GM13977 (cell line): Measurements from ENCODE around the gene BTC.
A peak's percentile ranks its signal among the peaks of the same experiment; 100 is the strongest.
"Not testable (repeated sequence)": the region's sequence is repeated elsewhere in the genome, so short reads cannot be mapped to it uniquely, and the experiment has no call there.

ENCODE experiments used
- DNase-seq: peaks from one replicate; pipeline ENCODE4 v3.0.0; 2012; ENCODE audit warnings: low spot score
- in situ Hi-C: fragments of 300-500 bp; cut with MboI; formaldehyde crosslinking; loops from one replicate; pipeline ENCODE4 v1.12.0; 2022; ENCODE audit warnings: low sequenced_read_pairs, low pct_unique_long_range_greater_than_20kb, mixed read lengths, inconsistent platforms; ENCODE audit not compliant: unreplicated experiment
- TF ChIP-seq, protein P1 (sequence below): IDR thresholded peaks from 2 replicates; pipeline ENCODE4 v1.5.1; 2012; ENCODE audit warnings: mild to moderate bottlenecking, control low read depth; ENCODE audit not compliant: insufficient read depth; ENCODE audit errors: extremely low read depth, missing control alignments

Gene BTC

DNA sequence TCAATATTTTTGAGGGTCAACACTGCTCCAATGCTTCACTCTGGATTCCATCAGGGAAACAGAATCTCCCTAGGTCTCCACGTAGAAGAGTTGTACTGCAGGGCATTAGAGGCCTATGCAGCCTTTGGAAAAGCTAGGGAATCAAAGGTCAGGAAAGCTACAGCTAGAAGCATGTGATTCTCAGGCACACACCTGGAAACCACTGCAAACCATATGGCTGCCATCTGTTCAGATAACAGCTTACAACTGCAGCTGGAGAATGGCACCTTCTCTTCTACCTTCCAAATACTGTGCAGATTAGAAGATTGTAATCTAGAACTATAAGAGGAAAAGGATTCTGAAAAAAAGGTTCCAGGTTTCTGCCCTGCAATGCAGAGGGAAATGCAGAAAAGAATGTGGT lies 60.6 kb downstream of the BTC start:
- in situ Hi-C loops = no loop called here
- TF ChIP-seq, protein P1, sequence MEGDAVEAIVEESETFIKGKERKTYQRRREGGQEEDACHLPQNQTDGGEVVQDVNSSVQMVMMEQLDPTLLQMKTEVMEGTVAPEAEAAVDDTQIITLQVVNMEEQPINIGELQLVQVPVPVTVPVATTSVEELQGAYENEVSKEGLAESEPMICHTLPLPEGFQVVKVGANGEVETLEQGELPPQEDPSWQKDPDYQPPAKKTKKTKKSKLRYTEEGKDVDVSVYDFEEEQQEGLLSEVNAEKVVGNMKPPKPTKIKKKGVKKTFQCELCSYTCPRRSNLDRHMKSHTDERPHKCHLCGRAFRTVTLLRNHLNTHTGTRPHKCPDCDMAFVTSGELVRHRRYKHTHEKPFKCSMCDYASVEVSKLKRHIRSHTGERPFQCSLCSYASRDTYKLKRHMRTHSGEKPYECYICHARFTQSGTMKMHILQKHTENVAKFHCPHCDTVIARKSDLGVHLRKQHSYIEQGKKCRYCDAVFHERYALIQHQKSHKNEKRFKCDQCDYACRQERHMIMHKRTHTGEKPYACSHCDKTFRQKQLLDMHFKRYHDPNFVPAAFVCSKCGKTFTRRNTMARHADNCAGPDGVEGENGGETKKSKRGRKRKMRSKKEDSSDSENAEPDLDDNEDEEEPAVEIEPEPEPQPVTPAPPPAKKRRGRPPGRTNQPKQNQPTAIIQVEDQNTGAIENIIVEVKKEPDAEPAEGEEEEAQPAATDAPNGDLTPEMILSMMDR = no peak
- no peak for DNase-seq

DNA sequence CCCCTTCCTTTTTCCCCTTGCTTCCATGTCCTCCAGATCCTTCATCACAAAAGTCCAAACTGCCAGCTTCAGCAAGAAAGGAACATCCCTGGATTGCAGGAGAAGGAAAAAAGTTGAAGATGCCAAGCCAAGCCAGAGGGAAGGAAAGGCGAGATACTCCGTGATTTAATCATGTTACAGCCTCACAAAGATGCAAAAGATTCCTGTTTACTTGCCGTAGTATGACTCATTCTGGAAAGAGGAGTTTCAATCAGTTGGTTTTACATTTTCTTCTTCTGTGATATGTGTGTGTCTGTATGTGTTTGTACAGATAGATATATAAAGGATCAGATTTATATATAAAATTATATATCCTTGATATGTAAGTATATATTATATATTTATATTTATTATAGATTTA lies 69.3 kb downstream of the BTC start:
- TF ChIP-seq, protein P1 = no peak

DNA sequence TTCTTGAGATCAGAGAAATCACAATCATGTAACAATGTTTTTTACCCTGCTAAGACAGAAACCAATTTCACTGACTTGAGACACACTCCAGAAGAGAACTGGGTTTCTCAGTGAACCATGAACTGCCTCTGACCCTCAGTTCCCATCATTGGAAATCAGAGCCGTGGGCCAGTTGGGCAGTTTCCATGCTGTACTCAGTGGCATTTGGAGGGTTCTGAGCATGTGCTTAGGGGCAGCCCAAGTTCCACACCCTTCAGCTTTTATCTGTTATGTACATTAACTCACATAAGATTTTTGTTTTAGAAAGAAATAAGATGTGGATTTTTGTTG lies 77.9 kb downstream of the BTC start:
- TF ChIP-seq, protein P1 = no peak
- in situ Hi-C loops = no loop called here

More for the DNA sequence above, 69.3 kb downstream of the BTC start:
- DNase-seq = no peak
- in situ Hi-C loops = no loop called here

DNA sequence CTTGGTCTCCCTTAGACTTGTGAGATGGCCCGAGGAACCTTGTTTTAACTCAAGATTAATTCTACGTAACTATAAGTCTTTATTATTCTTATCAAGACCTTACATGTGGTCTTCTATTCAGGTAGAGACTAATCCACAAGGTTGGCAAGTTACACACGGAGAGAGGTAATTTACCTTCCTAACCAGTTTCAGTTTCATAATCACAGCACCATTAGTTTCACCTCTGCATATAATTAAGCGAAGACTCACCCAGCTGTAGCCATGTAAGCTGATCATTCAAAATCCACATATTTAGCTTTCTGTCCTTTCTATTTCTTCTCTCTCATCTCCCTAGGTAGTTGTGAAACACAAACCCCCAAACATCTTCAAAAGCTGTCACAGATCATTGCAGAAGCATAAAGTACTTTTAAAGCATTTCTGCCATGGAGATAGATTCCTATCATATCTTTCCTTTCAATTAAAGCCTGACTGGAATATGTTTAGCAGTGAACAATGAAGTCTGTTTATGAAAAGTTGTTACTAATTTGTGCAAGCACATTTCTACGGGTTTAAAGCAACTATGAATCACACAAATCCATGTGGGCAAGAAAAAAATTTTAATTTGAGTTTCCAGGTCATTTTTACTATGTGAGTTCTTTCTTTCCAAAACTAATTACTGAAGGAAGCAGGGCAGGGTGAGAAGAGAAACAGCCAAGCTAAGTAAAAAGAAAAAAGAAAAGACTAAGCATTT lies 78.5 kb downstream of the BTC start:
- in situ Hi-C loops = no loop called here
- TF ChIP-seq, protein P1 = no peak
- DNase-seq = peak; percentile 4

More for the DNA sequence above, 77.9 kb downstream of the BTC start:
- no peak for DNase-seq

DNA sequence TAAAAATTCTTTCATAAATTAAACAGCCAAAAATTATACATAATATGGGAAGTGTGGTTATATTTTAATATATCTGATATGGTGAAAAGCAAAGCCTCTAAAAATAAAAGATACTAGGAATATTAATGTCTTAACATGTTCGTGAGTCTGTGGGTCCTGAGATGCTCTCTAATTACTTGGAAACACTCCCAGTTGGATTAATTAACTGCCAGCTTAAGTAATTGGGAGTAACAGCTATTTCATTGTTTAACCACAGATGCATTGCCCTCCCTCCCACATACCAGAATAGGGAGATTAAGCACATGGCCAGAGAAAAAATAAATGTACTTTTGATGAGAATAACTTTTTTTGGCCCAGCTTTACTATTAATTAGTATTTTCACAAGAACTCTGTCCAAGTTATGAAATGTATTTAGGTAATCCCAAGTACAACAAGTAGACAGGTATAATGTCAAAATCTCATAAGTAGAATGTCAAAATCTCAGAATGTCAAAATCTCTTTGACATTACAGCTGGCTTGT lies 79.7 kb downstream of the BTC start:
- TF ChIP-seq, protein P1 = no peak
- in situ Hi-C loops = no loop called here
- no peak for DNase-seq

DNA sequence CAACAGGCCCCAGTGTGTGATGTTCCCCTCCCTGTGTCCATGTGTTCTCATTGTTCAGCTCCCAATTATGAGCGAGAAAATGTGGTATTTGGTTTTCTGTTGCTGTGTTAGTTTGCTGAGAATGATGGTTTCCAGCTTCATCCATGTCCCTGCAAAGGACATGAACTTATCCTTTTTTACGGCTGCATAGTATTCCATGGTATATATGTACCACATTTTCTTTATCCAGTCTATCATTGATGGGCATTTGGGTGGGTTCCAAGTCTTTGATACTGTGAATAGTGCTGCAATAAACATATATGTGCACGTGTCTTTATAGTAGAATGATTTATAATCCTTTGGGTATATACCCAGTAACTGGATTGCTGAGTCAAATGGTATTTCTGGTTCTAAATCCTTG lies 86.2 kb downstream of the BTC start:
- DNase-seq, in situ Hi-C loops: not testable (repeated sequence)
